ENCODE measurements around the gene NENF. TPM values are rescaled to one million over a fixed set of nuclear protein-coding genes. Genes with fewer than 3 reads are reported as not detected.
A peak's percentile ranks its signal among the peaks of the same experiment; 100 is the strongest.

The NENF gene
- total RNA-seq, 3 donors from 2014 or later, result 78.9 to 142 (median 142) TPM

DNA sequence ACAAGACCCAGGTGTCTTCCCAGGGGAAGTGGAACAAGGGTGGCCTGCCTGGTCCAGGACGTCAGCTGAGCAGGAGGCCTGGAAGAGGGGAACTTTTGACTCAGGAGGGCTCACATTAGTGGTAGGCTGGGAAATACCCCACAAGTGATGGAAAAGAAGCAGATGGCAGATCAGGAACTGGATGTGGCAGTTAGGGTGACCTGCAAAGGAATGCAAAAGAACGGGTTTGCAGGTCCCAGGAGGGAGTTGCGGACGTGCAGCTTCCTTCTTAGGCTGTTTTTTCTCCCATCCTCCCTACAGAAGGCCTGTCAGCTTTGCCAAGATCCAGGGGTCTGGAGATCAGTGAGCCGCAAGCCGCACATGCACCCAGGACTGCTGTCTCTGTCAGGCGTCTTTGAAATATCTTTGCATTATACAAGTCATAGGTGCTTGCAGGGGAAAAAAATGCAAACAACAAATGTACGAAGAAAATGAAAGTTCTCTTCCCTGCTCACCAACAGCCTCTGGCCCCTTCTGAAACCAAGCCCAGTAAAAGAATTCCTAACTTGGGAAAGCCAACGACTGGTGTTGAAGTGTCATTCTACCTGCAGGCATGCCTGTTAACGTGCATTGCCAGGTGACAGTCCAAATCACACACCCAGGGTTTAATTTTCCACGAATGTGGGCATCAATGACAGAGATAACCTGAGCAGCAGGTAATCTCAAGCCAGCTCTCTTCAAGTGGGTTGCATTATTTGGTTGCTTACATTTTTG, 34.4 kb downstream of the NENF start:
- intact Hi-C loops (cut with DNase I; ENCODE audit: low total_unique reads), result no loop called here
- TF ChIP-seq CTCF (IDR thresholded peaks at IDR 0.05) (no peak), POLR2AphosphoS5 (IDR thresholded peaks at IDR 0.05) (peak in 2 of 3 donors; percentile 14 to 19)
- Histone ChIP-seq H3K27ac (peak overlapping the region; percentile 86 to 92), H3K27me3 (no peaks in the 10 kb centered on the region), H3K4me3 (peak overlapping the region in 1 of 3 donors; percentile 22), H3K9me3 (no peaks in the 10 kb centered on the region), H3K4me1 (peaks cover 4 to 12% of the 10 kb centered on the region in 2 donors), H3K36me3 (no peaks in the 10 kb centered on the region)
- DNase-seq (ENCODE audit: low spot score in 2 of 2), result peak in 1 of 2 donors; percentile 47

- Histone ChIP-seq H3K4me3 (no peak overlapping the region), H3K36me3 (no peaks in the 10 kb centered on the region), H3K4me1 (peaks cover 4 to 12% of the 10 kb centered on the region in 2 donors), H3K9me3 (no peaks in the 10 kb centered on the region), H3K27me3 (no peaks in the 10 kb centered on the region), H3K27ac (peak overlapping the region; percentile 86 to 92)
- TF ChIP-seq POLR2AphosphoS5 (IDR thresholded peaks at IDR 0.05) (no peak), CTCF (IDR thresholded peaks at IDR 0.05) (no peak), POLR2A (IDR thresholded peaks at IDR 0.05) (no peak)
- intact Hi-C loops (cut with DNase I; ENCODE audit: low total_unique reads), result no loop called here
- no peak for DNase-seq (ENCODE audit: low spot score in 2 of 2)
Observed at GRCh38 chr1:212467843-212468482, 35.2 kb downstream of the NENF start.

DNA sequence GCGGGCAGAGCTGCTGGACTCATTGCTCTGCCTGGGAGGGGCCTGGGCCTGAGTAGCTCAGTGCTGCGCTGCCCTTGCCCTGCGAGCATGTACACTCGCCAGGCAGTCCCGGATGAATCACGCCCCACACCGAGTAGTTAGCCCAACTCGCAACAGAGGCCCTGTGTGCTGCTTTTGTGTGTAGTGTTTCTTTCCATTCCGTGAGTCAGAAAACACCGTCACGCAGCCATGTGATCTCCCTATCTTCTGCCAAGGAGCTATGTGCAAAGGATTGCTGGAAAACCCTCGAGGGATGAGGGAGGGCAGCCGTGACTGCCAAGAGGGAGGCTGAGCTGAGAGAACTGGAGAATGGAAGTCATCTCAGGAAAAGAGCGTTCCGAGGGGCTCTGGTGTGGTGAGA, 37.3 kb downstream of the NENF start:
- DNase-seq (ENCODE audit: low spot score in 2 of 2), result peak; percentile 85 to 92
- intact Hi-C loops (cut with DNase I; ENCODE audit: low total_unique reads), result no loop called here
- Histone ChIP-seq H3K4me1 (peaks cover 4 to 12% of the 10 kb centered on the region in 2 donors), H3K36me3 (no peaks in the 10 kb centered on the region), H3K9me3 (no peaks in the 10 kb centered on the region), H3K27me3 (no peaks in the 10 kb centered on the region), H3K27ac (peak overlapping the region; percentile 92 to 94), H3K4me3 (peak overlapping the region in 2 of 3 donors; percentile 9 to 52)
- TF ChIP-seq POLR2A (IDR thresholded peaks at IDR 0.05) (no peak), POLR2AphosphoS5 (IDR thresholded peaks at IDR 0.05) (peak; percentile 86 to 97 (median 88)), CTCF (IDR thresholded peaks at IDR 0.05) (no peak)

DNA sequence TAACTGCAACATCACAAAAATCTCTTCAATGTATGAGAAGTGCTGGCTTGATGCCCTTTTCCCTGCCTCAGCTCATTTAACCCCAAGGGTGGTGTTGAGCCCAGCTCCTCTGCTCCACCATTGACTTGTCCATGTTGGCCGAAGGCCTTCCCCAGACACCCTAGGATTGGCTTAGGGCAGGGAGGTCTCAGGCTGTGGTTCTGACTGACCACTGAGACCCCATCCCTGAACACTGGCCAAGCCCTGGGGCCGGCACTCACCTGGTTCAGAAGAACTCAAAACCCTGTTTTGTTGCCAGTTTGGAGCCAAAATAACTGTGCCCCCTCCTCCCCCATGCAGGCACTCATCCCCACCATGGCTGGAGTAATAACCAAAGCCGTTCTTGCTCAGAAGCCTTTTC, 38.6 kb downstream of the NENF start:
- Histone ChIP-seq H3K4me3 (no peak overlapping the region), H3K27ac (no peak overlapping the region), H3K9me3 (no peaks in the 10 kb centered on the region), H3K4me1 (peaks cover 4 to 12% of the 10 kb centered on the region in 2 donors), H3K27me3 (no peaks in the 10 kb centered on the region), H3K36me3 (no peaks in the 10 kb centered on the region)
- TF ChIP-seq POLR2AphosphoS5 (IDR thresholded peaks at IDR 0.05) (no peak), CTCF (IDR thresholded peaks at IDR 0.05) (no peak), POLR2A (IDR thresholded peaks at IDR 0.05) (no peak)
- intact Hi-C loops (cut with DNase I; ENCODE audit: low total_unique reads), result no loop called here
- no peak for DNase-seq (ENCODE audit: low spot score in 2 of 2)

Measured in breast epithelium (tissue), 4 donors.